Right ventricle myocardium inferior (tissue), 1 donor: ENCODE results near the gene ZSCAN29. TPM values are rescaled to one million over a fixed set of nuclear protein-coding genes. Genes with fewer than 3 reads are reported as not detected.
A peak's percentile ranks its signal among the peaks of the same experiment; 100 is the strongest.

ENCODE experiments used
- ATAC-seq: fragments of 200-7000 bp; cut with Tn5 transposase; one replicate; pipeline ENCODE4 v1.9.1; 2020; ENCODE audit warnings: mild to moderate bottlenecking, moderate library complexity
- DNase-seq: peaks from one replicate; pipeline ENCODE4 v3.0.0; 2021; ENCODE audit errors: missing footprints
- intact Hi-C: fragments of 100-400 bp; cut with DNase I; formaldehyde crosslinking; loops from one replicate; pipeline ENCODE4 v1.11.0; 2022
- total RNA-seq: library from RNA; stranded (reverse); fragmentation: NEBNext Ultra II Directional; extraction: Animal tissue kit (Norgen Biotek cat#: 25700); gene quantifications from one replicate; pipeline ENCODE4 v1.2.1, GENCODE V29; 2021
- donor health status: DM: no; HTN: yes; CAD: no; lungs with severe emphysema.

Gene ZSCAN29
- total RNA-seq, 1 donor from 2014 or later, result 13.1 TPM

DNA sequence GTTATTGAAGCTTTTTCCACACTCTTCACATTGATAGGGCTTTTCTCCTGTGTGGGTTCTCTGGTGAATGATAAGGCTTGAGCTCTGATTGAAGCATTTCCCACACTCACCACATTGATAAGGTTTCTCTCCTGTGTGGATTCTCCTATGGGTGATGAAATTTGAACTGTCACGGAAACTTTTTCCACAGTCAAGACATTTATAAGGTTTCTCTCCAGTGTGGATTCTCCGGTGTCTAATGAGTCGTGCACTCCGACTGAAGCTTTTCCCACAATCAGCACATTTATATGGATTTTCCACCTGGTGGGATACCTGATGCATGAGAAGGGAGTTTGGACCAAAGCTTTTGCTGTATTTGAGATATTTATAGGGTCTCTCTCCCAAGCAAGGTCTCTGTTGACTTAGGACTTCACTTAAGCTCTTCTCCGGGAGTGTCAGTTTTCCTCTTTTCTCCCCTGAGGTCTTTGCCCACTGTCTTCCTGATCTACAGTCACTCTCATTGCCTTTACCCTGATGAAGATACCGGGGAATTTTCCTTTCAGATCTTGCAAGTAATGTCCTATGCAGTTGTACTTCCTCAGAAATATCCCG is 9.4 kb downstream of the ZSCAN29 start:
- DNase-seq, result no peak
- ATAC-seq, result no peak

DNA sequence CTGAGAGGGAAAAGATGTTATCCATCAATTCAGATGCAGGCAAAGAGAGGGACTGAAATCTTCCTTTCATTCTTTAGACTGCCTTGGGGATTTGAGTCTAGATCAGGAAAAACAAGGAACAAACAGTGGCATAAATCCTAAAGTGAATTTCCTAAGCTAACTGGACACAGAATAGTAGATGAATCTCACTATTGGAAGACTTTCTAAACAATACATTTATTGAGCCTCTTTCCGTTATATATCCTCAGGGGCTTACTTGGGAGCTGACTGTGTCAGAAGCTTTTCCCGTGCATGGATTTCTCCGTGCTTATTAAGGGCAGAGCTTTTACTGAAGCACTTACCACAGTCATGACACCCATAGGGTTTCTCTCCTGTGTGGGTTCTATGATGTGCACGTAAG is 10.0 kb downstream of the ZSCAN29 start:
- ATAC-seq, result no peak
- intact Hi-C loops, result no loop called here
- DNase-seq, result no peak

More for the DNA sequence above, 9.4 kb downstream of the ZSCAN29 start:
- intact Hi-C loops, result no loop called here

DNA sequence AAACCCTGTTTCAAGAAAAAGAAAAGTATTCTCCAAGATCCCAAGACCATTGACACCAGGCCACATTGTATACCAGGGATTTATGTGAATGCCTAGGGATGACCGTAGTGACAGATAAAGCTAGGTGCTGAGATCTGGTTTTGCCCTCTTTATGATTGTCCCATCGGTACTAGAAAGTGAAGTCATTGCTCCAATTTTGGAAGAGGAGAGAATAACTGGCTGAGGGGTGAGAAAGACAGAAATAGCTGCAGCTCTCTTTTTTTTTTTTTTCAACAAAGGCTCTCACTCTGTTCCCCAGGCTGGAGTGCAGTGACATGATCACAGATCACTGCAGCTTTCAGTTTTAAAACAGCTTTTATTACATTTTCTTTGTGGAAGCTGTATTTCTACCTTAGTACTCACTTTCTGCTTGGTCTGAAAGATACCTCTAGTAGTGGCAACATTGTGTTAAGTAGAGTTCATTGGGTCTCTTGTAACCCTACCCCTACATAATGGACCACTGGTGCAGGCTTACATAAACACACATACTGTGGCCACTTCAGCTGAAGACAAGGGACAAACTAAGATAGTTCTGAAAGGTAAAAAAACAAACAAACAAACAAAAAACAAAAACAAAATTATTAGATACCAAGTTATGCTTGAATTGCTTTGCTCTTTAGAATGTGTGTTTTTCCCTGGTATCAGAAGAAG is 18.0 kb downstream of the ZSCAN29 start:
- ATAC-seq, result peak; percentile 67
- intact Hi-C loops, result no loop called here

DNA sequence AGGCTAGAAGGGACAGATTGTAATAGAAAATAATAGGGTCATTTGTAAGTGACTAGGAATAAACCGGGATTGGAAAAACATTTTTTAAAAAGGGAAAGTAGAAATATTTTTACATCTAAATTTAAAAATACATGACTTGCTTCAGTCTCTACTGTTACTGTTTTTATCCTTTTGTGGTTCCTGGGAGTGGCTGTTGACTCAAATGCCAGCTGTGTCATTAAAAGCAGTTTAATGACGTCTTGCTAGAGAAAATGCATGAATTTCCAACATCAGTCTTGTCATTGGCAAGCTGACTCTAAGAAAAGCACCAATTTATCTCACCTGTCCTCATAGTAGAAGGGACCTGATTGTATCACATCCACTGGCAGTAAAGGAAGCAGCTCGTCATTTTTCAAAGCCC is 23.7 kb downstream of the ZSCAN29 start:
- ATAC-seq (no peak), DNase-seq (no peak)
- intact Hi-C loops, result no loop called here

More for the DNA sequence above, 18.0 kb downstream of the ZSCAN29 start:
- DNase-seq, result no peak

DNA sequence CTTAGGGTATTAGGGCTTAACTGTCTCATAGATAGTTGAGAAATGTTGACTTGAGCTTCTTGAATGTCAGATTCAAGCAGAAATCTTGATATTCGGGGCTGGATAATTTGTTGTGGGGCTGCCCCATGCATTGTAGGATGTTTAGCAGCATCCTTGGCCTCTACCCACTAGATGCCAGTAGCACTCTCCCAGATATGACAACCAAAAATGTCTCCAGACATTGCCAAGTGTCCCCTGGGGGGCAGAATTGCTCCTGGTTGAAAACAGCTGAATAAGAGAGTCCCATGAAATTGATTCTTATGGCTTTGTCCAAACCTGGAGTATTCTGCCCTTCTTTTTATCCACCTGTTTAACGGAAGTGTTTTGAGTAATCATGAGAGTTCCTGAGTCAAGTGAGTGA is 24.5 kb downstream of the ZSCAN29 start:
- DNase-seq, result no peak
- intact Hi-C loops, result no loop called here
- no peak for ATAC-seq

DNA sequence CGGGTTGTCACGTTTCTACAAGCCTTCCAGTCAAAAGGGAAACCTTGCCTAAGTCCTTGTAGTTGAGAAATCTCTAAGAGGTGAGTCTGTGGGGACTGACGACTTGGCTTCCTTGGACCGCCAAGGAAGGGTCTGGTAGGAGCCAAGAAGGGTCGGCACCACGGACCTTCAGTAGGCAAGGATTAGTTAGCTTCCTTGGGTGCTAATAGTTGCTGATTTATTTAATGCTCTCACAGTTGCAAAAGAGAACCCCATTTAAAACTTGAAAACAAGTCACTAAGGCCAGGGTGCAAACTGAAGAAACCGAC is 40.1 kb downstream of the ZSCAN29 start:
- no peak for ATAC-seq
- intact Hi-C loops, result loop anchor here (2.0 kb wide), 1 partner anchor 40 kb away; the partner anchor contains the start of genes TUBGCP4 and ZSCAN29

DNA sequence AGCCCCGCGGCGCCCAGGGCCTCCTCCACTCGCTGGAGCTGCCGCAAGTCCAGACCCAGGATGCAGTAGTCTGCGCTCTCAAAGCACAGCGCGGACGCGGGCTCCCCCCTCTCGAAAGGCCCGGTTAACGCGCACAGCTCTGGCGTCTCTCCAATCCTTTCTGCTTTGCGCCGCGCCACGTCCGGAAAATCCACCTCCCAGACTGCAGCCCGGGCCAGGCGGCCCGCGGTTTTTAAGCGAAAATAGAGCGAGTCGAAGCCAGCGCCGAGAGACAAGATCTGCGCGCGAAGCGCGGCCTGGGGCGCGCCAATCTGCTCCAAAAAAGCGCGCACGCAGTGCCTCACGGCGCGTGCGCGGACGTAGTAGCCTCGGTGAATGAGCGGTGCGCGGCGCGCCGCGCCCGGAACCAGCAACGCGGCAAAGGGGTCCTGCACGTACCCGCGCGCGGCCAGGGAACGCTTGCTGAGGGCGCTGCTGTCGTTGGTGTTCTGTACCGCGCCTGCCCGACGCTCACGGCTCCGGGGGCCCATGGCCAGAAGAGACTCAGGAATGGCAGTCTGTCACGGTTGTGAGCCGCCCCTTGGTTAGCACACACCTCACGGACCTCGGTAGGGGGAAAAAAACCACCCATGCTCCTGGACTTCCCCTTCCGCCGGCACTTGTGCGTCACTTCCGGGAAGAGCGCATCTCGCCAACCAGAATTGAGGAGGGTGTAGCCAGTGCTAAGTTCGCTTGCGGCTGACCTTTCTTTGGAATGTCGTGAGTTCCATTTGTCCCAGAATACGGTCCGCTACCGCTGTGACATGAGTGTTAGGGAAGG is 40.7 kb downstream of the ZSCAN29 start, which contains the start of gene LCMT2:
Gene LCMT2 (minus strand): TSS at position 614 of the 820 bp plus-strand sequence. CDS start 84 bp downstream, at position 530.
- ATAC-seq (peak; percentile 98), DNase-seq (peak; percentile 95)
- intact Hi-C loops, result loop anchor here (2.0 kb wide), 1 partner anchor 41 kb away; the partner anchor contains the start of genes TUBGCP4 and ZSCAN29

More for the DNA sequence above, 40.1 kb downstream of the ZSCAN29 start:
- no peak for DNase-seq

DNA sequence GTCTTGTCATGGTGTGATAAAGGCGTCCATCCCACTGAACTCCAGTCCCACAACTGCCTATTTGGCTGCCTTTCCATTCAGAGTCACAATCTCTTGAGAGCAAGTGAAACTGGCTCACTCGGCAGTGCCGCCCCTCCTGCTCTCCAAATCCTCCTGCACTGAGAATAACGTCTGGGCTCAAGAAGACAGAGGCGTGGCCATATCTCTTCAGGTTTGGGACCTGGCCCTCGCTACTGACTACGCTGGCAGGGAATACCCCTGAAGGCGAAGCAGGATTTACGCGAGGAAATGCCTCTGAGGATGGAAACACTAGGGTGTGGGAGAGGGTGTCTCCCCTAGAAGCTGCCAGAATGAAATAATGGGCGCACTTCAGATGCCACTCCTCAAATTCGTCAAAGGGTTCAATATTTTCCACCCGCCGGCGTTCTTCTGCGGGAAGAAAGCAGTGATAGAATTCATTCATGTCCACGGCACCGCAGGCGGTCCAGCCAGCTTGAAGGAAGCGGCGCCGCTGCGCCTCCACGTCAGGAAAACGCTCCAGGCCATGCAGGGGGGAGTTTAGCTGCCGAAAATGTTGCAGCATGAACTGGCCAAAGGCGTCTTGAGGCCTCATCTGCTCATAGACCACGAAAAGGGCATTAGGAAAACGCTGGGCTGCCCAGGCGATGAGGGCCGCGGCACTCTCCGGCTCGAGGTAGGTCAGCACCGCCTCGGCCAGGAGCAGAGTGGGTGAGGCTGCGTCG is 41.5 kb downstream of the ZSCAN29 start:
- ATAC-seq, result peak; percentile 7
- peak; percentile 75 for DNase-seq
- intact Hi-C loops, result no loop called here

DNA sequence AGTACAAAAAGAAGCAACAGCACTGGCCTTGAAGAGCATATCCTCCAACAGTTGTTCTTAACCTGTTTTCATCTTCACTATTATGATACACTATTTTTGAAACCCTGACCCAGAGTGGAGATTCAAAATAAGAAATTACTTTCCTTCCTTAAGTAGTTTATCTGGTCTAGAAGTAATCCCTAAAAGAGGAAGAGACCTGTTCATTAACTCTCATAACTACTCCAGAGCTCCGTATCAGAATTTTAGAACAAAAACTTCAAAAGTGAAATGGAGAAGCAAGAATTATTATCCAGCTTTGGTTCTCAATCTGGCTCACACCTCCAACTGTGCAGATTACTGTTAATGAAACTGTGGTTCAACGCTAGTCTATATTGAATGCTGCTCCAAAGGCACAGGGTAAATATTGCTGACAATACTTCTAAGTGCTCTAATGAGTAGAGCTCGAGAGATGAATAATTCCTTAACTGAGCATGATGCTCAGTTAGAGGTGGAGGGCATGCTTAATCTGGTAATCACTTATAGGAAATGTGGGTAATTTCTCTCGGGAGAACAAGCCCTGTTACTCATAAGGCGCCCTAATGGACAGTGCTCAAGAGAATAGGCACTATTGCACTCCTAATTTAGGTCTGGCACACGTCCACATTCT is 45.7 kb downstream of the ZSCAN29 start:
- intact Hi-C loops, result no loop called here
- ATAC-seq (no peak), DNase-seq (no peak)

DNA sequence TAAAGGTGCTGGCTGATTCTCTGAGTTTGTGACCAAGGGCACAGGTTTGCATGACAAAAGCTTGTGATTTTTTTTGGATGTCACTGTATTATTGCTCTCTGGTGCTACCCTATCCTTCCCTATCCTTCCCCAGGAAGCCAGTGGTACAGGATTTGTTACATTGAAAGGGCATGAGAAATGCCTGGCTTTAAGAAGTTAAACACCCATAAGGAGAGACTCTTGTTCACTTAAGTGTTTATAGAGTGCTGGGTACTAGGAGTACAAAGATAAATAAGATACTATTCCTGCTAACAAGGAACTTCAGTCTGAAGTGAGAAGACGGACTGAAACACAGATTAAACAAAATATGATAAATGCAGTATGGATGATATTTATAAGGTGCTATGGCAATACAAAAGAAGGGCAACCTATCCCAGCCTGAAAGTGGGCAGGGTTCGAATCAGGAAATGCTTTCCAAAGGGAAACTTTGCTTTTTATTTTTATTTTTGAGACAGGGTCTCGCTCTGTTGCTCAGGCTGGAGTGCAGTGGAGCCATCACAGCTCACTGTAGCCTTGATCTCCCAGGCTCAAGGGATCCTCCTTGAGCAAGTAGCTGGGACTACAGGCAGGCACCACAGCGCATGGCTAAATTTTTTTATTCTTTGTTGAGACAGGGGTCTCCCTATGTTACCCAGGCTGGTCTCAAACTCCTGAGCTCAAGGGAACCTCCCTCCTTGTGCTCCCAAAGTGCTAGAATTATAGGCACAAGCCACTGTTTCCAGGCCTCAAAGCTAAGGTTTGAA is 51.7 kb downstream of the ZSCAN29 start:
- ATAC-seq, result no peak

DNA sequence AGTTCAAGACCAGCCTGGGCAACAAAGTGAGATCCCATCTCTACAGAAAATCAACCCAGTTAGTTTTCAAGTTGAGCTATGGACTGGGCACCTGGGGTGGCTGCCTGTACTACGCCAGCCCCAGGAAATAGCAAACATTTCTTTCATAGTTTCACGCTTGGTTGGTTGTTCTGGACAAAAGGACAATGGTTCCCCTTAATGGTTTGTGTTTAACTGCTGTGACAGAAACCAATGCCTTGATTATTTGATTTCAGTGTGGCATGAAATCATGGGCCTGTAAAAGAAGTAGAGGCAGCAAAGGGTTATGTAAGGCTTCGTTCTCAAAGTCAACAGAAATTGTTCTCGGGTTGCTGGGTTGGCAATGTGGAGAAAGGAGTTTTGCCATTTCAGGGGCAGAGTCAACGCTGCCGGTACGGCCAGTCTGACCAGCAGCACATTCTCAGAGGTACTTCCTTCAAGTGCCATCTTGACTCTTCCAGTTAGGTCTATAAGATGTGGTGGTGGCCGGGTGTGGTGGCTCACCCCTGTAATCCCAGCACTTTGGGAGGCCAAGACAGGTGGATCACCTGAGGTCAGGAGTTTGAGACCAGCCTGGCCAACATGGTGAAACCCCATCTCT is 53.2 kb downstream of the ZSCAN29 start:
- ATAC-seq (no peak), DNase-seq (no peak)
- intact Hi-C loops, result no loop called here

More for the DNA sequence above, 51.7 kb downstream of the ZSCAN29 start:
- intact Hi-C loops, result no loop called here
- DNase-seq, result no peak

DNA sequence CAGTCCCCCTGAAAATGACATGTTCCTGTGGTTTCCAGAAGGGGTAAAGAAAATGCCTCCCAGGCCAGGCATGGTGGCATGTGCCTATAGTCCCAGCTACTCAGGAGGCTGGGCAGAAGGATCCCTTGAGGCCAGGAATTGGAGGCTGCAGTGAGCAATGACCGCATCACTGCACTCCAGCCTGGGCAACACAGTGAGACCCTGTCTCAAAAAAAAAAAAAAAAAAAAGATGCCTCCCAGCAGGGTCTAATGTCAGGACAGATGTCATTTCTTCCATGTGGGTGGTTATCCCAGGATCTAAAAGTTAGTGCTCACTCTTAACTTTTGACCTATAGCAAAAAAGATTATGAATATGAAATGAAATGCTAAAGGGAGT is 53.9 kb downstream of the ZSCAN29 start:
- no peak for DNase-seq
- intact Hi-C loops, result no loop called here
- ATAC-seq, result no peak

DNA sequence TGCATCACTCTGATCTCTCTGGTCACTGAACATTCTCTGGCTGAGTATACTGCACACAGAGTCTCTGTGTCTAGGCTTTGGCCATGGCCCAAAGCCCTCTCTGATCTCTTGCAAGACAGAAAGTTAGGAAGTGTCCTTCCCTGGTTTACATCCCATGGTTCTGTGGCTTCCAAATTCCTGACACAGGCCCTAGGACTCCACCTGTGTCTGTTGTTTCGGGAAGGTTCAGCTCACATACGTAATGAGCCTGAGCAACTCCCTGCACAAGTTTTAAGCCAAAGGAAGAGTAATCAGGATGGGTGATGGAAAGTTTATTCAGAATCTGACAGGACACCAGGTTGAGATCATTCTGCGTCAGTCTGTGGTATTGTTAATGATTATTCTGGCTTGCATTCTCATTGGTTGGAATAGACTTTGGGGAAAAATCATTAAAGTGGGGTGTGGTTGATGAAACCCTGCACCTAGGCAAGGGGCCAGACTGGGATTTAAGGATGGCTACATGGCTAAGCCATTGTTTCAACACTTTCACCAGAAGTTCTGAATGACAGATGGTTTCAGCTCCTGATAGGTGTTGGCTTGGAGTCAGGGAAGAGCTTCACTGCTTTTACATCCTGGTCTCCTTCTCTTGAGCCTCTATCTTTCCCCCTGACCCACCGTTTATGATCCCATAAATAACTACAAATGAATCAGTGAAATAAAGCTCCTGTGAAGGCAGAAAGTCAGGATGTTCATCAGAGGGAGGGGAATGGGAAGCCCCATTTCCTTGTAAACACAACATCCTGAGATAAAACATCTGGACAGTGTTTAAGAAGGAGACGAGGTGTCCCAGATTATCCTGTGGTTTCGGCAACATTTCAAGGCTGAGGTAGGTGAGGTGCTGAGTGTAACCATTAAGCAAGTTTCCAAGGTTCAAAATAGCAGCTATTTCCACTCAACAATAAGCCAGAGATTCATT is 54.5 kb downstream of the ZSCAN29 start:
- ATAC-seq (no peak), DNase-seq (no peak)
- intact Hi-C loops, result no loop called here

DNA sequence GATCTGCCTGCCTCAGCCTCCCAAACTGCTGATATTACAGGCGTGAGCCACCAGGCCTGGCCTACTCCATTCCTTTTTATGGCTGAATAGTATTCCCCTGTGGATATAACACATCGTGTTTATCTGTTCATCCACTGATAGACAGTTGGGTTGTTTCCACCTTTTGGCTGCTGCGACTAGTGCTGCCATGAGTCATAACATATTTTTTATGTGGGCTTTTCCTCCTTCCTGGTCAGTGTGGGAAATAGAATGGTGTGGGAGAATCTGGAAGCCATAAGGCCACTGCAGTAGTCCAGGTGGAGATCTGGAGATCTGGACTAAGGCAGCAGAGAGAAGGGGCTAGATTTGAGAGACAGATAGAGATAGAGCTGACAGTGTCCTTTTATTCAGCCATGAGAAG is 56.7 kb downstream of the ZSCAN29 start:
- DNase-seq, result no peak
- no peak for ATAC-seq
- intact Hi-C loops, result no loop called here

DNA sequence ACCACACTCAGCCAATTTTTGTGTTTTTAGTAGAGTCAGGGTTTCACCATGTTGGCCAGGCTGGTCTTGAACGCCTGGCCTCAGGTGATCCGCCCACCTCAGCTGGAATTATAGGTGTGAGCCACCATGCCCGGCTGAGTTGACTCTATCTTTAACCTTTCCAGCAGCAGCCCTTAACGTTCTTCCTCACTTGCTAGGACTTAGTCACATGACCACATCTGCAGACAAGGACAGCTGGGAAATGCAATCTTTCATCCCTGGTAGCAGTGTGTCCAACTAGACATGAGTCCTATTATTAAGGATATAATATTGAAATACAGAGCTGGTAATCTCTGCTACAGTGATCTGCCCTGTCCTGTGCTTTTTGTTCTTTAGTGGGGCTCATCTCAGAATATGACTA is 58.5 kb downstream of the ZSCAN29 start:
- ATAC-seq, result no peak
- intact Hi-C loops, result no loop called here
- DNase-seq, result peak; percentile 52
